Stromal cell of bone marrow (primary cell): ENCODE data around the gene C6orf136.

Experiments
- DNase-seq: peaks from one replicate; pipeline ENCODE4 v3.0.0-alpha.2; 2012; ENCODE audit warnings: low read depth

C6orf136 gene

DNA sequence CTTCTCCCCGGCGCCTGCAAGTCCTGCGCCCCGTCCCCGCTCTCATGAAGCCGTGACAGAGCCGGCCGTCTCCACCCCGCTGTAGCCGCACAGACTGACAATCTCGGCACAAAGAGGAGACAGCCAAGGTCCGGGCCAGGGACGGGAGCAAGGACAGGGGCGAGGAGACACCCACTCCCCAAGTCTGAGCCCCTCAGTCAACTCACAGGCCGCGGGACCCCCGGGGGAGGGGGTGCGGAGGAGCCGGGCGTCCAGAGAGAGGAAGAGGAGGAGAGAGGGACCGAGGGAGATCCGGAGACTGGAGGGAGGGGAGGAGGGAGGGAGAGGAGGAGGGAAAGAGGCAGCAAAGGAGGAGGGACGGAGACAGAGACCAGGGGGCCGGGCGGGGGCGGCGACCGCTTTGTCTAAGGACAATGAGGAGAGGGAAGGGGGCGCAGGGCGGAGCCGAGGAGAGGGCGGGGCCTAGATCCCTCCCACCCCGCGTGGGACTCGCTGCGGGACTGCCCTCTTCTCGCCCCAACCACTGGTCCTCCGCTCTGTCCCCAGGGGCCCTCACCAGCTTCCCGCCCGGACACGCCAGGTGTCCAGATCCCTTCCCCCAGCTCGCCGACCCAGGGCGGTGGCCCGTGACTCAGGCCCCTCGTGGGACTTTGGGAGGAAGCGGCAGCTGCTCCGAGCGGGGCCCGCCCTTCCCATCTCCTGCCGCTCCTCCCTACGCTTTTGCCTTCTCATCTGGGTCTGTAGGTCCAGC, 40.1 kb downstream of the C6orf136 start:
- DNase-seq, result peak; percentile 94

- DNase-seq, result peak; percentile 53
These were observed 40.9 kb downstream of the C6orf136 start for GRCh38 chr6:30687659-30688431.

DNA sequence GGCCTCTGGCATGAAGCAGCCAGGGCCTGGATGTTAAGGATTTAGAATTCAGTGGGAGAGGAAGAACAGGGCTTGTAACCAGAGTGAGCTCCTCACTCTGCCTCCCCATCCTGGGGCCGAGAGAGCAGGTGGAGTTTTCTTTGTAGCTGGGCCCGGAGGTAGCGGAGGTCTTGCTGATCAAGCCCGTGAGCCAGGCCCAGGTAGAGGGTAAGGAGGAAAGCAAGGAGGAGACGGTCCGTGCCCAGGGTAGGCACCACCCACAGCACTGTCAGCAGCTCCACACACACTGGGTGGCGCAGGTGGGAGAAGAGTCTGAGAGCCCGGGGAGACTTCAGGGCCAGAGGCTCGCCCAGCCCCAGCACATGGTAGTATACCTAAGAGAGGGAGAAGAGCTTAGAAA, 41.6 kb downstream of the C6orf136 start:
- DNase-seq, result no peak

GRCh38 chr6:30689022-30689865, 42.3 kb downstream of the C6orf136 start:
- no peak for DNase-seq

DNA sequence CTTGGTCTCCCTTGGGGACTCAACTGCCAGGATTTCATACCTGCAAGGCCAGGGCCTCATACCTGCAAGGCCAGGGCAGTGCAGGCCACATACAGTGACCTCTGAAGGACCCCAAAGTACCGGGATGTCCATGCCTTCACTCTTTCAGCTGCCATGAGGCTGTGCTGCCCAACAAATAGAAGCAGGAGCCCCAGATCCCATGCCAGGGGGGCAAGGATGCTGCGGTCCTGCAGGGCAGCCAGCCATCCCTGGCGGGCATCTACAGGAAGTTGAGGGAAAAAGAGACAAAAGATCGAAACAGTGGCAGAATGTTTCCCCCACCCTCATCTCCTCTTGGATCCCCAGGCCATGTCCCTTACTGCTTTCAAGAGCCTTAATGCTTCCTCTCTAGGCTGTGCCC, 43.1 kb downstream of the C6orf136 start:
- no peak for DNase-seq

GRCh38 chr6:30690403-30691207, 43.7 kb downstream of the C6orf136 start, which contains the start of gene NRM:
NRM (minus strand) TSS chr6:30690984; CDS start chr6:30690974, 10 bp downstream.
- DNase-seq, result peak; percentile 74

- no peak for DNase-seq
These were observed 44.4 kb downstream of the C6orf136 start for GRCh38 chr6:30691208-30691847.

- no peak for DNase-seq
These were observed 49.5 kb downstream of the C6orf136 start for GRCh38 chr6:30696432-30696831.

GRCh38 chr6:30700340-30700739, 53.4 kb downstream of the C6orf136 start:
- DNase-seq, result no peak
